ENCODE data around the gene NUTM2F.

- TF ChIP-seq USF2 (CRISPR knock-in tag; IDR thresholded peaks at IDR 0.05) (no peak), MAX (CRISPR knock-in tag; IDR thresholded peaks at IDR 0.05) (no peak), SREBF1 (IDR thresholded peaks at IDR 0.05; ENCODE audit: borderline replicate concordance, low read depth, low read length) (no peak), CTCF (IDR thresholded peaks at IDR 0.05 in 2 of 3, conservative IDR thresholded peaks at IDR 0.05 in 1 of 3; ENCODE audit: insufficient read depth in 2 of 3, low read depth in 1 of 3, low read length in 3 of 3) (no peak), ZBTB1 (CRISPR knock-in tag; IDR thresholded peaks at IDR 0.05; ENCODE audit: borderline replicate concordance, low read depth) (no peak), RNF2 (IDR thresholded peaks at IDR 0.05) (no peak), EZH2 (IDR thresholded peaks at IDR 0.05; ENCODE audit: borderline replicate concordance, low read depth, low read length) (no peak), MAFK (IDR thresholded peaks at IDR 0.05; ENCODE audit: low read length) (no peak), FOXA1 (IDR thresholded peaks at IDR 0.05; ENCODE audit: borderline replicate concordance) (no peak), ZNF253 (CRISPR knock-in tag; conservative IDR thresholded peaks at IDR 0.05) (no peak)
These were observed 59.2 kb downstream of the NUTM2F start for GRCh38 chr9:94269264-94269663.
